SH-SY5Y (cell line): ENCODE measurements around the gene MCUR1.

Experiments used
- GATA2 ChIP-seq: IDR thresholded peaks from 2 replicates; pipeline ENCODE4 v1.6.1; 2011; ENCODE audit warnings: mild to moderate bottlenecking, low read depth, low read length
- GATA3 ChIP-seq: IDR thresholded peaks from 2 replicates; pipeline ENCODE4 v1.6.1; 2011; ENCODE audit warnings: low read depth, mild to moderate bottlenecking, low read length, moderate library complexity

- no peak for TF ChIP-seq GATA2
- TF ChIP-seq GATA3 = no peak
Measured at GRCh38 chr6:13836170-13836569, 21.8 kb upstream of the MCUR1 start.
